ENCODE data around the gene ZNF785.
"Not testable (repeated sequence)": the region's sequence is repeated elsewhere in the genome, so short reads cannot be mapped to it uniquely, and the experiment has no call there.

The ZNF785 gene

GRCh38 chr16:30585400-30586191 is at the start of gene ZNF785:
ZNF785 (minus strand) TSS chr16:30585697; CDS start chr16:30585611, 86 bp downstream.
- peak; percentile 94 for DNase-seq (ENCODE audit: low read depth, low spot score)
- H3K4me3 ChIP-seq = peak within 1 kb of the TSS; percentile 85

DNA sequence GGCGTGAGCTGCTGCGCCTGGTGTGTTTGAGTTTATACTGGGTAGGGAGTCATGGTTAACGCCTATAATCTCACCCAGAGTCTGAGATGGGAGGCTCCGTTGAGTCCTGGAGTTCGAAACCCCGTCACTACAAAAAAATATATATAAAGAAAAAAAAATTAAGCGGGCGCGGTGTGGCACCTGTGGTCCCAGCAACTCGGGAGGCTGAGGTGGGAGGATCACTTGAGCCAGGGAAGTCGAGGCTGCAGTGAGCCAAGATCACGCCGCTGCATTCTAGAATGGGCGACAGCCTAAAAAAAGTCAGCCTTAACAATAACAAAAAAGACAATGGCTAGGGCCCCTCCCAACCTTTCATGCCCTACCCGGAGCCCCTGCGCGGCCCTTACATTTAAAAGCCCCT is 48.0 kb upstream of the ZNF785 start:
- DNase-seq (ENCODE audit: low read depth, low spot score) = no peak
- Histone ChIP-seq H3K9ac (ENCODE audit: insufficient read length) (peak overlapping the region; percentile 97), H3K9me3 (ENCODE audit: low read depth, low read length) (no peaks in the 10 kb centered on the region), H3K36me3 (ENCODE audit: insufficient read depth, low read length) (no peaks in the 10 kb centered on the region), H3K27ac (peak overlapping the region; percentile 80), H3K4me3 (peak overlapping the region; percentile 98)
- TF ChIP-seq EZH2 (IDR thresholded peaks at IDR 0.05) (no peak), POLR2AphosphoS5 (IDR thresholded peaks at IDR 0.05; ENCODE audit: borderline replicate concordance, low read depth, low read length) (no peak), FOXP2 (optimal IDR thresholded peaks at IDR 0.05; ENCODE audit: control extremely low read depth, extremely low read length, insufficient read depth) (no peak)

More at GRCh38 chr16:30585400-30586191, at the start of gene ZNF785:
- no peak for TF ChIP-seq FOXP2 (optimal IDR thresholded peaks at IDR 0.05; ENCODE audit: control extremely low read depth, extremely low read length, insufficient read depth)
- no peak; the same call in 1 of the 2 replicates for TF ChIP-seq POLR2AphosphoS5 (IDR thresholded peaks at IDR 0.05; ENCODE audit: borderline replicate concordance, low read depth, low read length)
- TF ChIP-seq EZH2 (IDR thresholded peaks at IDR 0.05) = no peak
- Histone ChIP-seq H3K9me3 (ENCODE audit: low read depth, low read length) (no peaks in the 10 kb centered on the region), H3K36me3 (ENCODE audit: insufficient read depth, low read length) (peaks cover 7% of the 10 kb centered on the region; the same call in 1 of the 2 replicates), H3K9ac (ENCODE audit: insufficient read length) (peak within 1 kb of the TSS; percentile 91), H3K27ac (peak within 1 kb of the TSS; percentile 84)

DNA sequence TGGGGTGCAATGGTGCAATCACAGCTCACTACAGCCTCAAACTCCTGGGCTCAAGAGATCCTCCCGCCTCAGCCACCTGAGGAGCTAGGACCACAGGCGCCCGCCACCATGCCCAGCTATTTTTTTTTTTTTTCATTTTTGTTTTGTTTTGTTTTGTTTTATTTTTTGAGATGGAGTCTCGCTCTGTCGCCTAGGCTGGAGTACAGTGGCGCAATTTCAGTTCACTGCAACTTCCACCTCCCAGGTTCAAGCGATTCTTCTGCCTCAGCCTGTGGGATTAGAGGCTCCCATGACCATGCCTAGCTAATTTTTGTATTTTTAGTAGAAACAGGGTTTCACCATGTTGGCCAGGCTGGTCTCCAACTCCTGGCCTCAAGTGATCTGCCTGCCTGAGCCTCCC is 47.0 kb upstream of the ZNF785 start:
- H3K9ac ChIP-seq (ENCODE audit: insufficient read length); H3K27ac ChIP-seq; H3K36me3 ChIP-seq (ENCODE audit: insufficient read depth, low read length); H3K9me3 ChIP-seq (ENCODE audit: low read depth, low read length); DNase-seq (ENCODE audit: low read depth, low spot score); H3K4me3 ChIP-seq: not testable (repeated sequence)

DNA sequence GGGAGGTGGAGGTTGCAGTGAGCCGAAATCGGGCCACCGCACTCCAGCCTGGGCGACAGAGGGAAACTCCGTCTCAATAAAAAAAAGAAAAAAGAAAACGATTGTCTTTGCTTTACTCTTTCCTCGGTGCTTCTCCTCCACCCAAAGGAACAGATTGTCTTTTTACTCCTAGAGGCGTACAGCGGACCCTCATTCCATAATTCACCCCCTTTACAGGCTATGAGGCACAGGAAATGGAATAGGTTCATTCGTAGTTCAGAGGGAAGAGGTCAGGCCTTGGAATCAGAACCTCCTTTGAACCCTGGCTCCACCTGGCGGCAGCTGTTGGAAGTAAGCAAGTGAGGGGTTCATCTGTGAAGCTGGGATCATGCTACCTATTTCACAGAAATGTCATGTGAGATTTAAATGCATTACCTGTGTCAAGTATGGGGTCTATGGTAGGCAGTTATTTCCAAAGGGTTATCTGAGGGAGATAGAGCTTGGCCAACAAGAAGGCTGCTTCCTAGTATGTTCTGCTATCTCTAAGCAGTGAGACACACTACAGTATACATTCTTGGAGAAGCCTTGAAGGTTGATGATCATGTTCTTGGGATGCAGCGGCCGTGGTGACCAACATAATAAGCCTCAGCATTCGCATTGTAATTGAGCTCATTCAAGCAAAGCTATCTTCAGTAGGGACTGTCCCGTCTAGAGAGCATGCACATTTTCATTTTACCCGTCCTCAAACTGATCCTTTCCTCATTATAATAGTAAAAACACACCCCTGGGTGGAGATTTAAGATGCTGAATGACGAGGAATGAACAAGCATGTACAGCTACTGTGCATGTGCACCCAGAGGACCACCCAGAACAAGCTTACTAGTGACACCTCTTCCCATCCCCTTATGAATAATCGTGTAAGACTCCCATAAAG is 43.4 kb upstream of the ZNF785 start:
- peak overlapping the region; percentile 40; the same call in 1 of the 2 replicates for H3K4me3 ChIP-seq
- no peaks in the 10 kb centered on the region for H3K36me3 ChIP-seq (ENCODE audit: insufficient read depth, low read length)
- H3K27ac ChIP-seq = no peak overlapping the region
- H3K9ac ChIP-seq (ENCODE audit: insufficient read length) = no peak overlapping the region
- H3K9me3 ChIP-seq (ENCODE audit: low read depth, low read length) = no peaks in the 10 kb centered on the region
- TF ChIP-seq FOXP2 (optimal IDR thresholded peaks at IDR 0.05; ENCODE audit: control extremely low read depth, extremely low read length, insufficient read depth) (no peak), POLR2AphosphoS5 (IDR thresholded peaks at IDR 0.05; ENCODE audit: borderline replicate concordance, low read depth, low read length) (no peak), EZH2 (IDR thresholded peaks at IDR 0.05) (no peak)
- DNase-seq (ENCODE audit: low read depth, low spot score) = no peak

GRCh38 chr16:30626236-30626635 is 40.7 kb upstream of the ZNF785 start:
- H3K9ac ChIP-seq (ENCODE audit: insufficient read length) = no peak overlapping the region
- H3K9me3 ChIP-seq (ENCODE audit: low read depth, low read length) = no peaks in the 10 kb centered on the region
- TF ChIP-seq EZH2 (IDR thresholded peaks at IDR 0.05) (no peak), POLR2AphosphoS5 (IDR thresholded peaks at IDR 0.05; ENCODE audit: borderline replicate concordance, low read depth, low read length) (no peak), FOXP2 (optimal IDR thresholded peaks at IDR 0.05; ENCODE audit: control extremely low read depth, extremely low read length, insufficient read depth) (no peak)
- DNase-seq (ENCODE audit: low read depth, low spot score) = no peak
- no peak overlapping the region for H3K4me3 ChIP-seq
- no peaks in the 10 kb centered on the region for H3K36me3 ChIP-seq (ENCODE audit: insufficient read depth, low read length)
- H3K27ac ChIP-seq = no peak overlapping the region

DNA sequence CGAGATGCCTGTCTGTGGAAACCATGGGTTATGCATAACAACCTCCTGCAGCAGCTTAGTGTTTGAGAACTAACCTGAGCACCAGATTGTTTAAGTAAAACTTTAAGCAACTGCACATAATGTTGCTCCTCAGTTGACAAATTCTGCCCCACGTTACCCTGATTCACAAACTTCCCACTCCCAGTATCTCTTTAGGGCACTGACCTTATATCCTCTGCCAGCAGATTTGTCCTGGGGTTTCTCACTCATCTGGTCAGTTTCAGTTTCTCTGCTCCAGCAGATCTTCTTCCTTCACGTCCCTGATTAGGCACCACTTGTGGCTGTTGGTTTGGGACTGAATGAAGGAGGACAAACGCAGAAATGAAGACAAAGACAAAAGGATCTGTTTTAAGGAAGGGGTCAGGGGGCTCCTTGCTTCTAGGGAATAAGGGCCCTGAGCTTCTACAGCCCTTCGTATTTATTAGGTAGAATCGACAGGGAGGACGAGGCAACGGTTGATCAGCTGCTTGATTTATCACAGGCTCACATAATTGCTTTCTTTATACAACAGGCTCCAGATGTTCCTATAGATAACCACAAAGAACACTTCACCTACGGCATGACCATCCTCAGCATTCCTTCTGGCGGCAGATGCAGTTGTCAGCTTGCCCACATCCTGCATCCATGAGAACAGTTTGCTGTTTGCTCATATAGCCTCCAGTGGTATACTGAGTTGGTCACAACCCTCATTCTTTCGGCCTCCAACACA is 38.2 kb upstream of the ZNF785 start:
- no peak for TF ChIP-seq EZH2 (IDR thresholded peaks at IDR 0.05)
- TF ChIP-seq FOXP2 (optimal IDR thresholded peaks at IDR 0.05; ENCODE audit: control extremely low read depth, extremely low read length, insufficient read depth) = no peak
- no peak for TF ChIP-seq POLR2AphosphoS5 (IDR thresholded peaks at IDR 0.05; ENCODE audit: borderline replicate concordance, low read depth, low read length)
- DNase-seq (ENCODE audit: low read depth, low spot score) = no peak
- Histone ChIP-seq H3K9ac (ENCODE audit: insufficient read length) (no peak overlapping the region), H3K27ac (no peak overlapping the region), H3K36me3 (ENCODE audit: insufficient read depth, low read length) (no peaks in the 10 kb centered on the region), H3K9me3 (ENCODE audit: low read depth, low read length) (no peaks in the 10 kb centered on the region), H3K4me3 (no peak overlapping the region)

DNA sequence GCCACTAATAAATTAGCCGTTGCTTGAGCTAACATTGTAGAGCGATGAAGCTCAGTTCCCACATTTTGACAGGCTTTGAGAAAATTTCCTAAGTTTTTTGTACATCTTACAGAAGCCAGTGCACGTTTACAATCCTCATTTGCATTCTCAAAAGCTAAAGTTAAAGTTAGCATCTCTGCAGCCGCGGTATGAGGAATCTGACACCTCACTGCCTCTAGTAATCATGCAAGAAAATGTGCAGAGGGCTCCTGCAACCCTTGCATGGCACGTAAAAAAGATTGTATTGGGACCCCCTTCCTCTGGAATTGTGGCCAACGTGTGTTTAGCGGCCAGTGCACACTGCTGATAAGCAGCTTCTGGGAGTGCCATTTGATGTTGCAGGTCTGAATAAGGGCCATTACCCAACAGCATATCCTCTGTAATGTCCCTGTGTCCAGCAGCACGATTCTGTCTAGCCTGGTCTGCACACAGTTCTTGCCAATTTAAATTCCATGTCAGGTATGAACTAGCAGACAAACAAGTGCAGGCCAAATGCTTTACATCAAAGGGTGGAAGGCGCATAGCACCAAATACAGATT is 37.0 kb upstream of the ZNF785 start:
- Histone ChIP-seq H3K9me3 (ENCODE audit: low read depth, low read length) (no peaks in the 10 kb centered on the region), H3K36me3 (ENCODE audit: insufficient read depth, low read length) (no peaks in the 10 kb centered on the region), H3K27ac (no peak overlapping the region; the same call in 1 of the 2 replicates), H3K4me3 (no peak overlapping the region), H3K9ac (ENCODE audit: insufficient read length) (no peak overlapping the region)
- DNase-seq (ENCODE audit: low read depth, low spot score) = no peak
- TF ChIP-seq FOXP2 (optimal IDR thresholded peaks at IDR 0.05; ENCODE audit: control extremely low read depth, extremely low read length, insufficient read depth) (no peak), EZH2 (IDR thresholded peaks at IDR 0.05) (no peak), POLR2AphosphoS5 (IDR thresholded peaks at IDR 0.05; ENCODE audit: borderline replicate concordance, low read depth, low read length) (no peak)

All from SK-N-MC (cell line).